CD14-positive monocyte (primary cell): Measurements from ENCODE around the gene EXD2. TPM values are rescaled to one million over a fixed set of nuclear protein-coding genes. Genes with fewer than 3 reads are reported as not detected.

Experiments
- DNase-seq, 3 donors: peaks; one replicate each; pipeline ENCODE4 v3.0.0-alpha.2; 2011 to 2022
- H2AFZ ChIP-seq: 2 replicates; pipeline ENCODE4 v1.6.0; 2012; ENCODE audit warnings: mild to moderate bottlenecking, low read depth, low read length, inconsistent platforms; ENCODE audit not compliant: insufficient read depth, poor library complexity, severe bottlenecking
- H3K27ac ChIP-seq, 2 donors: 1 replicate in 1 of 2; 2 replicates in 1 of 2; pipeline ENCODE4 v1.5.1; 2012 to 2013; ENCODE audit warnings: low read length in 2 of 2, control low read depth in 1 of 2, inconsistent platforms in 1 of 2, low read depth in 1 of 2, mild to moderate bottlenecking in 1 of 2
- H3K27me3 ChIP-seq, 2 donors: one replicate each; pipeline versions ENCODE4 v1.6.0 to v1.6.1; 2011 to 2013; ENCODE audit warnings: low read length in 2 of 2; ENCODE audit not compliant: control insufficient read depth in 2 of 2, insufficient read depth in 2 of 2
- H3K36me3 ChIP-seq, 2 donors: replicated peaks in 1 of 2; 1 replicate in 1 of 2; 2 replicates in 1 of 2; pipeline versions ENCODE4 v1.5.1 to v1.6.1; 2012 to 2013; ENCODE audit warnings: low read length in 2 of 2, control low read depth in 1 of 2, inconsistent platforms in 1 of 2, mild to moderate bottlenecking in 1 of 2; ENCODE audit not compliant: insufficient read depth in 2 of 2, control insufficient read depth in 1 of 2
- H3K4me1 ChIP-seq, 2 donors: 1 replicate in 1 of 2; 2 replicates in 1 of 2; pipeline versions ENCODE4 v1.5.1 to v1.6.1; 2012 to 2013; ENCODE audit warnings: low read length in 2 of 2, control low read depth in 1 of 2, inconsistent platforms in 1 of 2, mild to moderate bottlenecking in 1 of 2, moderate library complexity in 1 of 2; ENCODE audit not compliant: insufficient read depth in 2 of 2, control insufficient read depth in 1 of 2
- H3K4me2 ChIP-seq: replicated peaks from 2 replicates; pipeline ENCODE3; 2012; ENCODE audit warnings: low read length, moderate library complexity, mild to moderate bottlenecking; ENCODE audit not compliant: poor library complexity, severe bottlenecking; ENCODE audit errors: extremely low read depth
- H3K4me3 ChIP-seq, 3 experiments: fragments of 200-600 bp in 1 of 3; sonication (generic) in 1 of 3; replicated peaks in 1 of 3; 1 replicate in 2 of 3; 2 replicates in 1 of 3; pipeline ENCODE4 v1.5.1; 2011 to 2013; ENCODE audit warnings: low read length in 3 of 3, mild to moderate bottlenecking in 3 of 3, control low read depth in 2 of 3, low read depth in 2 of 3, inconsistent platforms in 1 of 3, moderate library complexity in 1 of 3
- H3K79me2 ChIP-seq: 2 replicates; pipeline ENCODE4 v1.6.0; 2012; ENCODE audit warnings: mild to moderate bottlenecking, control low read depth, inconsistent platforms, low read length, moderate library complexity; ENCODE audit not compliant: insufficient read depth
- H3K9ac ChIP-seq: 2 replicates; pipeline ENCODE4 v1.6.0; 2017; ENCODE audit warnings: low read length, mild to moderate bottlenecking; ENCODE audit not compliant: insufficient read depth, poor library complexity, severe bottlenecking
- H3K9me3 ChIP-seq, 2 donors: replicated peaks in 1 of 2; 1 replicate in 1 of 2; 2 replicates in 1 of 2; pipeline versions ENCODE4 v1.5.1 to v1.6.1; 2012 to 2013; ENCODE audit warnings: low read length in 2 of 2, control low read depth in 1 of 2; ENCODE audit not compliant: control insufficient read depth in 1 of 2, insufficient read depth in 1 of 2
- H4K20me1 ChIP-seq: 2 replicates; pipeline ENCODE4 v1.6.0; 2012; ENCODE audit warnings: mild to moderate bottlenecking, low read length, control low read depth, moderate library complexity; ENCODE audit not compliant: insufficient read depth
- H3K27ac Mint-ChIP-seq, 7 donors: one replicate each; pipeline ENCODE4 v1.8.0; 2020; ENCODE audit warnings: mild to moderate bottlenecking in 7 of 7, mixed read lengths in 7 of 7, moderate library complexity in 6 of 7, inconsistent platforms in 2 of 7
- H3K27me3 Mint-ChIP-seq, 3 donors: one replicate each; pipeline ENCODE4 v1.8.0; 2021 to 2022; ENCODE audit warnings: low read depth in 3 of 3, mild to moderate bottlenecking in 3 of 3, mixed read lengths in 3 of 3, moderate library complexity in 3 of 3, inconsistent platforms in 1 of 3
- H3K36me3 Mint-ChIP-seq, 2 donors: one replicate each; pipeline ENCODE4 v1.8.0; 2020; ENCODE audit warnings: mixed read lengths in 2 of 2, inconsistent platforms in 1 of 2, mild to moderate bottlenecking in 1 of 2
- H3K4me1 Mint-ChIP-seq: one replicate; pipeline ENCODE4 v1.8.0; 2020; ENCODE audit warnings: mild to moderate bottlenecking, mixed read lengths
- H3K4me3 Mint-ChIP-seq, 2 donors: one replicate each; pipeline ENCODE4 v1.8.0; 2020; ENCODE audit warnings: mild to moderate bottlenecking in 2 of 2, mixed read lengths in 2 of 2, moderate library complexity in 1 of 2
- H3K9me3 Mint-ChIP-seq, 7 donors: one replicate each; pipeline ENCODE4 v1.8.0; 2020 to 2022; ENCODE audit warnings: mixed read lengths in 7 of 7, mild to moderate bottlenecking in 6 of 7, moderate library complexity in 6 of 7, inconsistent platforms in 2 of 7
- CTCF ChIP-seq: fragments of 200-600 bp; IDR thresholded peaks from one replicate; pipeline ENCODE4 v1.8.0; 2022; ENCODE audit warnings: antibody characterized with exemption, mild to moderate bottlenecking
- WGBS: methylation state at CpG from one replicate; pipeline ENCODE4 v1.1.5; 2013; ENCODE audit warnings: missing lambda C conversion rate; ENCODE audit not compliant: insufficient coverage; 5-methylcytosine and 5-hydroxymethylcytosine counted together
- intact Hi-C, 2 donors: fragments of 100-400 bp; cut with micrococcal nuclease; formaldehyde crosslinking; loops; one replicate each; pipeline versions ENCODE4 v1.15.0 to v1.15.1; 2023
- polyA plus RNA-seq, 3 donors: library from polyadenylated mRNA; depleted of rRNA in 1 of 3; unstranded in 2 of 3; stranded (reverse) in 1 of 3; fragments of 300-500 nt in 2 of 3; fragments of >200 nt in 1 of 3; fragmentation: Illumina TruSeq in 2 of 3; gene quantifications; 1 replicate in 2 of 3; 2 replicates in 1 of 3; pipeline ENCODE4 v1.2.3, GENCODE V29; 2012 to 2021

Gene EXD2
- polyA plus RNA-seq, 3 donors = 2.3 to 4.0 (median 3.1) TPM

DNA sequence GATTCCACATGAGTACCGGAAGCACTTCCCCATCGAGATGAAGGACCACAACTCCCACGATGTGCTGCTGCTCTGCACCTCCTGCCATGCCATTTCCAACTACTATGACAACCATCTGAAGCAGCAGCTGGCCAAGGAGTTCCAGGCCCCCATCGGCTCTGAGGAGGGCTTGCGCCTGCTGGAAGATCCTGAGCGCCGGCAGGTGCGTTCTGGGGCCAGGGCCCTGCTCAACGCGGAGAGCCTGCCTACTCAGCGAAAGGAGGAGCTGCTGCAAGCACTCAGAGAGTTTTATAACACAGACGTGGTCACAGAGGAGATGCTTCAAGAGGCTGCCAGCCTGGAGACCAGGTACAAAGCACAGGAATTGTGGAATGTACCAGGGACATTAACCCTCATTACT, 46.3 kb downstream of the EXD2 start:
- Histone ChIP-seq H3K27me3 (no peaks in the 10 kb centered on the region), H3K9me3 (no peaks in the 10 kb centered on the region), H3K4me2 (no peak overlapping the region), H3K27ac (no peak overlapping the region), H3K4me3 (no peak overlapping the region), H4K20me1 (no peaks in the 10 kb centered on the region), H3K4me1 (no peaks in the 10 kb centered on the region), H3K36me3 (peaks cover 28 to 57% of the 10 kb centered on the region in 2 donors), H3K79me2 (no peaks in the 10 kb centered on the region), H2AFZ (no peak overlapping the region), H3K9ac (no peak overlapping the region)
- Mint-ChIP-seq H3K27me3 (peaks cover 0 to 1% (median 0%) of the 10 kb centered on the region in 3 donors), H3K27ac (no peak overlapping the region), H3K36me3 (peaks cover 31 to 47% of the 10 kb centered on the region in 2 donors), H3K4me3 (no peak overlapping the region), H3K9me3 (no peaks in the 10 kb centered on the region), H3K4me1 (no peaks in the 10 kb centered on the region)
- TF ChIP-seq CTCF = no peak
- intact Hi-C loops = no loop called here
- no peak for DNase-seq
- WGBS = 95% methylated on average over 7 of the region's 12 CpGs

DNA sequence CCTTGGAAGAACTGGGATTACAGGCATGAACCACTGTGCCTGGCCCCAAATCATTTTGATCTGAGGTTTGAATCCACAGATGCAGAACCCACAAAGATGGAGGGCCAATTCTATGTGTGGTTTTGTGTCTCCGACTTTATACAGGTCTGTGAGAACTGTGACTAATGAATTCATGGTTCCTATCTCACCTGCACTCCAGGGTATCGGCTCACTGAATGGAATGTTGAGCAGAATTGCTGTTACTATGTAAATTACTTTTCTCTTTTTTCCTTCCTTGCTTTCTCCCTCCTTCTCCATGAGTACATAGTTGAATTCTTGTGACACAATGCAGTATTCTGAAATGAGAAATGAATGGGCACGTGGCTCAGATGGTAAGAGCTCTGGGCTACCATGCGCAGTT, 47.6 kb downstream of the EXD2 start:
- Histone ChIP-seq H3K4me2 (no peak overlapping the region), H3K4me3 (no peak overlapping the region), H3K36me3 (peaks cover 28 to 57% of the 10 kb centered on the region in 2 donors), H3K27me3 (no peaks in the 10 kb centered on the region), H3K79me2 (no peaks in the 10 kb centered on the region), H3K4me1 (no peaks in the 10 kb centered on the region), H2AFZ (no peak overlapping the region), H3K9me3 (no peaks in the 10 kb centered on the region), H3K27ac (no peak overlapping the region), H4K20me1 (no peaks in the 10 kb centered on the region), H3K9ac (no peak overlapping the region)
- no peak overlapping the region for H3K4me3 Mint-ChIP-seq
- WGBS = no CpG with 5 or more reads among the region's 4 CpGs
- H3K27ac Mint-ChIP-seq = no peak overlapping the region
- peaks cover 0 to 1% (median 0%) of the 10 kb centered on the region in 3 donors for H3K27me3 Mint-ChIP-seq
- no peaks in the 10 kb centered on the region for H3K4me1 Mint-ChIP-seq
- no peak for DNase-seq
- H3K36me3 Mint-ChIP-seq = peaks cover 31 to 51% of the 10 kb centered on the region in 2 donors
- no peak for TF ChIP-seq CTCF
- intact Hi-C loops = no loop called here
- no peaks in the 10 kb centered on the region for H3K9me3 Mint-ChIP-seq
